HepG2 (cell line): ENCODE data around the gene SPC24. TPM values are rescaled to one million over a fixed set of nuclear protein-coding genes. Genes with fewer than 3 reads are reported as not detected.

ENCODE experiments used
- FOXA3 ChIP-seq: IDR thresholded peaks from 2 replicates; pipeline ENCODE4 v1.6.1; 2016; ENCODE audit warnings: missing genetic modification reagents, missing compliant biosample characterization
- HNRNPLL ChIP-seq: fragments of 200-400 bp; formaldehyde crosslinking; IDR thresholded peaks from 2 replicates; pipeline ENCODE4 v1.6.1; 2017; ENCODE audit warnings: mild to moderate bottlenecking, low read depth, low read length; ENCODE audit not compliant: poor library complexity, severe bottlenecking
- MXI1 ChIP-seq: IDR thresholded peaks from 3 replicates; pipeline ENCODE4 v1.6.1; 2012; ENCODE audit warnings: low read depth, low read length, inconsistent platforms, borderline replicate concordance
- MYNN ChIP-seq: sonication (generic); formaldehyde crosslinking; IDR thresholded peaks from 2 replicates; pipeline ENCODE4 v1.4.0; 2020; ENCODE audit warnings: mild to moderate bottlenecking, low read depth, missing genetic modification reagents
- SOX6 ChIP-seq, 2 experiments: fragments of 450-650 bp in 1 of 2; sonication (generic) in 1 of 2; formaldehyde crosslinking in 1 of 2; IDR thresholded peaks; 2 replicates each; pipeline versions ENCODE4 v1.4.0 to v1.6.1; 2017 to 2020; ENCODE audit warnings: antibody characterized with exemption in 1 of 2, mild to moderate bottlenecking in 1 of 2, missing genetic modification reagents in 1 of 2
- ZFP82 ChIP-seq: sonication (generic); formaldehyde crosslinking; IDR thresholded peaks from 2 replicates; pipeline ENCODE4 v1.5.1; 2020; ENCODE audit warnings: mild to moderate bottlenecking, missing genetic modification reagents, borderline replicate concordance
- ZNF337 ChIP-seq: sonication (generic); formaldehyde crosslinking; IDR thresholded peaks from 2 replicates; pipeline ENCODE4 v1.5.1; 2020; ENCODE audit warnings: missing genetic modification reagents, low read depth, mild to moderate bottlenecking, borderline replicate concordance
- ZNF597 ChIP-seq: sonication (generic); formaldehyde crosslinking; IDR thresholded peaks from 2 replicates; pipeline ENCODE4 v1.5.0; 2020; ENCODE audit warnings: missing genetic modification reagents
- ZNF629 ChIP-seq: sonication (generic); formaldehyde crosslinking; conservative IDR thresholded peaks from 2 replicates; pipeline ENCODE4 v1.5.0; 2020; ENCODE audit warnings: missing genetic modification reagents
- ZNF740 ChIP-seq: sonication (generic); formaldehyde crosslinking; IDR thresholded peaks from 2 replicates; pipeline ENCODE4 v1.4.0; 2020; ENCODE audit warnings: missing genetic modification reagents
- polyA plus RNA-seq, 8 experiments: library from polyadenylated mRNA; depleted of rRNA in 3 of 8; stranded (reverse) in 7 of 8; unstranded in 1 of 8; fragments of >200 nt; fragmentation: Illumina TruSeq in 4 of 8; extraction: Trizol in 4 of 8; gene quantifications; 2 replicates each; pipeline versions ENCODE4 v1.2.1 to v1.2.3, GENCODE V29; 2011 to 2016; ENCODE audit warnings: low read depth in 4 of 8, missing spikeins in 1 of 8, mixed read lengths in 1 of 8; ENCODE audit not compliant: insufficient read depth in 1 of 8
- total RNA-seq, 5 experiments: library from RNA; depleted of rRNA; stranded (reverse); fragments of >200 nt; fragmentation: Illumina TruSeq; extraction: Trizol; gene quantifications; 2 replicates each; pipeline ENCODE4 v1.2.3, GENCODE V29; 2016; ENCODE audit warnings: low read depth in 1 of 5
- TF ChIP-seq, protein P1 (sequence below): sonication (generic); formaldehyde crosslinking; IDR thresholded peaks from 2 replicates; pipeline ENCODE4 v1.4.0; 2020; ENCODE audit warnings: missing genetic modification reagents
- TF ChIP-seq, protein P2 (sequence below): sonication (generic); formaldehyde crosslinking; conservative IDR thresholded peaks from 2 replicates; pipeline ENCODE4 v1.4.0; 2020; ENCODE audit warnings: missing genetic modification reagents
- TF ChIP-seq, protein P3 (sequence below): conservative IDR thresholded peaks from 2 replicates; pipeline ENCODE4 v1.6.1; 2018; ENCODE audit warnings: missing genetic modification reagents

Gene SPC24
- total and polyA plus RNA-seq, 2 of the 13 experiments (the other 11 are each of a cell fraction or from before 2014, with no cell fraction given) = 10.0 to 46.2 TPM

DNA sequence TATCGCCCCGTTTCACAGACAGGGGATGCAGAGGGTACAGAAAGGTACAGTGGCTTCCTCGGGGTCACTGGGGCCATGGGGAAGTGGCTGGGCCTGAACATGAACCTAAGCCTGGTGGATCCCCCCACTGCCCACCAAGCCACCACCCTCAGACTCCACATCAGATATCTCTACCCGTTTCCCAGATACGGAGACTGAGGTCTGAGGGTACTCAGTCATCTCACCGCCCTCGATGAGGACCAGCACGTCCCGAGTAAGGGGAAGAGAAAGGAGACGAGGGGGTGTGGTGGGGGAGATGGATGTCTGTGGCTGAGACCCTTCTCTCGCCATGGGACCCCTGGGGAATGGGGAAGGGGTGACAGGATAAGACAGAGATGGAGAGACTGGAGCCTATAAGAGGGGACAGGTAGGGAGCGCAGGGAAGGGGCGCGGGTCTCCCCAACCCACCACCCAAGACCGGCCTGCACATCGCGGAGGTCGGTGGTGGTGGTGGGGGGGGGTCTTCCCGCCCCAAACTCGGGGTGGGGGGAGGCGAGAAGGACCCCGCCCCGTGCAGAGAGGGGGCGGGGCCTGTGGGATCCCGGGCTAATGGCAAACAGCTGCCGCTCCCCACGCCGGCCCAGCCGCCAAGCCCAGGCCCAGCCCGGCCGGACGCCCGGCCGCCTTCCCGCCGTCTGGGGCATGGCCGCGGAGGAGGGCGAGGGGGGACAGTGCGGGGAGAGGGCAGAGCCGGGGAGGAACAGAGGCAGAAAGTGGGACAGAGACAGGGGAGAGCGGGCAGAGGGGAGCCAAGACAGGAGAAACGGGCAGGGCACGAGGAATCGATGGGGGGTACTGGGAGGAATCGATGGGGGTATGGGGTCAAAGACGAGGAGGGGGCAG is 41.1 kb upstream of the SPC24 start (continued):
- no peak for TF ChIP-seq ZNF337
- TF ChIP-seq HNRNPLL = peak; percentile 5
- no peak for TF ChIP-seq ZNF597 (CRISPR knock-in tag)
- 0 out of 3 replicates have a peak, but pooled peaks have one; percentile 21 for TF ChIP-seq MXI1
- TF ChIP-seq ZNF740 (CRISPR knock-in tag) = 0 out of 2 replicates have a peak, but pooled peaks have one; percentile 11
- no peak for TF ChIP-seq FOXA3
- TF ChIP-seq MYNN (CRISPR knock-in tag) = no peak
- TF ChIP-seq SOX6 (IDR thresholded peaks at IDR 0.05) = no peak
- TF ChIP-seq SOX6 (CRISPR knock-in tag; IDR thresholded peaks at IDR 0.05) = no peak
- TF ChIP-seq, protein P1, sequence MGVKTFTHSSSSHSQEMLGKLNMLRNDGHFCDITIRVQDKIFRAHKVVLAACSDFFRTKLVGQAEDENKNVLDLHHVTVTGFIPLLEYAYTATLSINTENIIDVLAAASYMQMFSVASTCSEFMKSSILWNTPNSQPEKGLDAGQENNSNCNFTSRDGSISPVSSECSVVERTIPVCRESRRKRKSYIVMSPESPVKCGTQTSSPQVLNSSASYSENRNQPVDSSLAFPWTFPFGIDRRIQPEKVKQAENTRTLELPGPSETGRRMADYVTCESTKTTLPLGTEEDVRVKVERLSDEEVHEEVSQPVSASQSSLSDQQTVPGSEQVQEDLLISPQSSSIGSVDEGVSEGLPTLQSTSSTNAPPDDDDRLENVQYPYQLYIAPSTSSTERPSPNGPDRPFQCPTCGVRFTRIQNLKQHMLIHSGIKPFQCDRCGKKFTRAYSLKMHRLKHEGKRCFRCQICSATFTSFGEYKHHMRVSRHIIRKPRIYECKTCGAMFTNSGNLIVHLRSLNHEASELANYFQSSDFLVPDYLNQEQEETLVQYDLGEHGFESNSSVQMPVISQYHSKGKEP (CRISPR knock-in tag) = no peak
- TF ChIP-seq, protein P2, sequence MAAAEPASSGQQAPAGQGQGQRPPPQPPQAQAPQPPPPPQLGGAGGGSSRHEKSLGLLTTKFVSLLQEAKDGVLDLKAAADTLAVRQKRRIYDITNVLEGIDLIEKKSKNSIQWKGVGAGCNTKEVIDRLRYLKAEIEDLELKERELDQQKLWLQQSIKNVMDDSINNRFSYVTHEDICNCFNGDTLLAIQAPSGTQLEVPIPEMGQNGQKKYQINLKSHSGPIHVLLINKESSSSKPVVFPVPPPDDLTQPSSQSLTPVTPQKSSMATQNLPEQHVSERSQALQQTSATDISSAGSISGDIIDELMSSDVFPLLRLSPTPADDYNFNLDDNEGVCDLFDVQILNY = 0 out of 2 replicates have a peak, but pooled peaks have one; percentile 2
- peak; percentile 93 for TF ChIP-seq ZNF629
- TF ChIP-seq, protein P3, sequence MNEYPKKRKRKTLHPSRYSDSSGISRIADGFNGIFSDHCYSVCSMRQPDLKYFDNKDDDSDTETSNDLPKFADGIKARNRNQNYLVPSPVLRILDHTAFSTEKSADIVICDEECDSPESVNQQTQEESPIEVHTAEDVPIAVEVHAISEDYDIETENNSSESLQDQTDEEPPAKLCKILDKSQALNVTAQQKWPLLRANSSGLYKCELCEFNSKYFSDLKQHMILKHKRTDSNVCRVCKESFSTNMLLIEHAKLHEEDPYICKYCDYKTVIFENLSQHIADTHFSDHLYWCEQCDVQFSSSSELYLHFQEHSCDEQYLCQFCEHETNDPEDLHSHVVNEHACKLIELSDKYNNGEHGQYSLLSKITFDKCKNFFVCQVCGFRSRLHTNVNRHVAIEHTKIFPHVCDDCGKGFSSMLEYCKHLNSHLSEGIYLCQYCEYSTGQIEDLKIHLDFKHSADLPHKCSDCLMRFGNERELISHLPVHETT (CRISPR knock-in tag) = 0 out of 2 replicates have a peak, but pooled peaks have one; percentile 10
- TF ChIP-seq ZFP82 (CRISPR knock-in tag) = no peak
